GM18520 (cell line): ENCODE results near the gene IRF2BPL.

Experiments used
- ATAC-seq: cut with Tn5 transposase; IDR thresholded peaks from one replicate; pipeline ENCODE4 v1.9.1; 2021; ENCODE audit not compliant: unreplicated experiment

The IRF2BPL gene

GRCh38 chr14:77028384-77029231 lies at the start of gene IRF2BPL:
TSS of gene IRF2BPL (minus strand) at chr14:77028708. CDS start at chr14:77027792, 916 bp downstream.
- ATAC-seq: peak; percentile 75

- ATAC-seq: no peak
These were observed 48.5 kb upstream of the IRF2BPL start for GRCh38 chr14:77077040-77077439.

GRCh38 chr14:77076113-77076631 lies 47.7 kb upstream of the IRF2BPL start:
- no peak for ATAC-seq

- no peak for ATAC-seq
These were observed 46.5 kb upstream of the IRF2BPL start for GRCh38 chr14:77074969-77075368.

- no peak for ATAC-seq
These were observed 43.5 kb upstream of the IRF2BPL start for GRCh38 chr14:77071938-77072388.

- ATAC-seq: no peak
These were observed 41.0 kb upstream of the IRF2BPL start for GRCh38 chr14:77069551-77069950.

- ATAC-seq: no peak
These were observed 40.2 kb upstream of the IRF2BPL start for GRCh38 chr14:77068517-77069200.

- ATAC-seq: no peak
These were observed 39.4 kb upstream of the IRF2BPL start for GRCh38 chr14:77067632-77068516.

GRCh38 chr14:77066578-77067172 lies 38.2 kb upstream of the IRF2BPL start:
- no peak for ATAC-seq

- no peak for ATAC-seq
These were observed 37.5 kb upstream of the IRF2BPL start for GRCh38 chr14:77065851-77066577.

GRCh38 chr14:77064521-77065178 lies 36.1 kb upstream of the IRF2BPL start:
- ATAC-seq: no peak

GRCh38 chr14:77063571-77064171 lies 35.2 kb upstream of the IRF2BPL start:
- ATAC-seq: no peak

- no peak for ATAC-seq
These were observed 33.8 kb upstream of the IRF2BPL start for GRCh38 chr14:77062261-77062660.

GRCh38 chr14:77061630-77062257 lies 33.2 kb upstream of the IRF2BPL start:
- no peak for ATAC-seq

- ATAC-seq: no peak
These were observed 30.9 kb upstream of the IRF2BPL start for GRCh38 chr14:77059276-77059915.

GRCh38 chr14:77058785-77059184 lies 30.3 kb upstream of the IRF2BPL start:
- no peak for ATAC-seq

GRCh38 chr14:77058117-77058516 lies 29.6 kb upstream of the IRF2BPL start:
- no peak for ATAC-seq

- no peak for ATAC-seq
These were observed 27.5 kb upstream of the IRF2BPL start for GRCh38 chr14:77055981-77056380.
